Calu3 (cell line): ENCODE data around the gene GRIK1. TPM values are rescaled to one million over a fixed set of nuclear protein-coding genes. Genes with fewer than 3 reads are reported as not detected.

ENCODE experiments used
- BruUV-seq: library from RNA; stranded (reverse); fragments of 400-500 nt; replicated peaks from 2 replicates; lab custom pipeline; 2021; lab: Mats Ljungman, UMichigan
- CTCF ChIA-PET: fragments of 300-600 bp; sonication (Branson Sonifier 250); formaldehyde crosslinking; loops from one replicate; lab custom pipeline; 2022; ENCODE audit warnings: antibody characterized with exemption; lab: Charles Lee
- DNase-seq: peaks from one replicate; pipeline ENCODE4 v3.0.0; 2022
- H3K27ac Mint-ChIP-seq: one replicate; pipeline ENCODE4 v1.8.0; 2022; ENCODE audit warnings: mixed read lengths; ENCODE audit not compliant: unreplicated experiment
- H3K27me3 Mint-ChIP-seq: one replicate; pipeline ENCODE4 v1.8.0; 2022; ENCODE audit warnings: mixed read lengths; ENCODE audit not compliant: unreplicated experiment
- H3K36me3 Mint-ChIP-seq: one replicate; pipeline ENCODE4 v1.8.0; 2022; ENCODE audit warnings: mild to moderate bottlenecking, moderate library complexity, mixed read lengths; ENCODE audit not compliant: insufficient read depth, unreplicated experiment
- H3K4me1 Mint-ChIP-seq: one replicate; pipeline ENCODE4 v1.8.0; 2022; ENCODE audit warnings: mild to moderate bottlenecking, low read depth, mixed read lengths; ENCODE audit not compliant: unreplicated experiment
- H3K4me3 Mint-ChIP-seq: one replicate; pipeline ENCODE4 v1.8.0; 2022; ENCODE audit warnings: mild to moderate bottlenecking, low read depth, moderate library complexity, mixed read lengths; ENCODE audit not compliant: unreplicated experiment
- H3K9me3 Mint-ChIP-seq: one replicate; pipeline ENCODE4 v1.8.0; 2022; ENCODE audit warnings: low read depth, mixed read lengths; ENCODE audit not compliant: unreplicated experiment
- intact Hi-C: fragments of 100-400 bp; cut with micrococcal nuclease; formaldehyde crosslinking; loops from one replicate; pipeline ENCODE4 v1.10.0; 2022; ENCODE audit not compliant: unreplicated experiment
- total RNA-seq: library from RNA; stranded (reverse); gene quantifications from 2 replicates; pipeline ENCODE4 v1.2.3, GENCODE V29; 2022
- TF ChIP-seq, protein P1 (sequence below): fragments of 200-600 bp; IDR thresholded peaks from one replicate; pipeline ENCODE4 v1.8.0; 2022; ENCODE audit warnings: antibody characterized with exemption; ENCODE audit not compliant: unreplicated experiment

Gene GRIK1
- total RNA-seq, 1 experiment from 2014 or later = not detected

DNA sequence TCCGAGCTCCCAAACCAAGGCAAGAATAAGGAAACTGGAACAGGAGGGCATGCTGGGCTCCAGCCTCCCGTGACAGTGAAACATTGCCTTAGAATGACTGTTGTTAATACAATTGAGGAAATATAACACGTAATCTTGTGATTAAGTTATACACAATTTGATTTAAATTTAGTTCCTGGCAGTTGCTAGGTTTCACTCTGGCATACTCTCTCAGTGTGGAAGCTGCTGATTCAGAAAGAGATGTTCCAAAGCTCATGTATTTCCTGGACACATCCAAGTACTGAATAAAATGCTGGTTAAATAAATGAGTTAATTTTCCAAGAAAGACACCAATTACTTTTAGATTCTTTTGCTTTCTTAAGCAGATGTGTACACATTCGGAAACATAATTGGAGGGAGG is 176.1 kb downstream of the GRIK1 start:
- no peaks in the 10 kb centered on the region for H3K9me3 Mint-ChIP-seq
- intact Hi-C loops = no loop called here
- BruUV-seq = no TSS peak
- CTCF ChIA-PET = interaction anchor here (0.6 kb wide), 1 partner anchor 312 kb away, joined by 5 read pairs; no protein-coding TSS in a partner anchor
- TF ChIP-seq, protein P1, sequence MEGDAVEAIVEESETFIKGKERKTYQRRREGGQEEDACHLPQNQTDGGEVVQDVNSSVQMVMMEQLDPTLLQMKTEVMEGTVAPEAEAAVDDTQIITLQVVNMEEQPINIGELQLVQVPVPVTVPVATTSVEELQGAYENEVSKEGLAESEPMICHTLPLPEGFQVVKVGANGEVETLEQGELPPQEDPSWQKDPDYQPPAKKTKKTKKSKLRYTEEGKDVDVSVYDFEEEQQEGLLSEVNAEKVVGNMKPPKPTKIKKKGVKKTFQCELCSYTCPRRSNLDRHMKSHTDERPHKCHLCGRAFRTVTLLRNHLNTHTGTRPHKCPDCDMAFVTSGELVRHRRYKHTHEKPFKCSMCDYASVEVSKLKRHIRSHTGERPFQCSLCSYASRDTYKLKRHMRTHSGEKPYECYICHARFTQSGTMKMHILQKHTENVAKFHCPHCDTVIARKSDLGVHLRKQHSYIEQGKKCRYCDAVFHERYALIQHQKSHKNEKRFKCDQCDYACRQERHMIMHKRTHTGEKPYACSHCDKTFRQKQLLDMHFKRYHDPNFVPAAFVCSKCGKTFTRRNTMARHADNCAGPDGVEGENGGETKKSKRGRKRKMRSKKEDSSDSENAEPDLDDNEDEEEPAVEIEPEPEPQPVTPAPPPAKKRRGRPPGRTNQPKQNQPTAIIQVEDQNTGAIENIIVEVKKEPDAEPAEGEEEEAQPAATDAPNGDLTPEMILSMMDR = no peak
- H3K4me1 Mint-ChIP-seq = no peaks in the 10 kb centered on the region
- DNase-seq = no peak
- no peak overlapping the region for H3K27ac Mint-ChIP-seq
- H3K27me3 Mint-ChIP-seq = peaks cover 21% of the 10 kb centered on the region
- H3K4me3 Mint-ChIP-seq = no peak overlapping the region
- H3K36me3 Mint-ChIP-seq = no peaks in the 10 kb centered on the region

DNA sequence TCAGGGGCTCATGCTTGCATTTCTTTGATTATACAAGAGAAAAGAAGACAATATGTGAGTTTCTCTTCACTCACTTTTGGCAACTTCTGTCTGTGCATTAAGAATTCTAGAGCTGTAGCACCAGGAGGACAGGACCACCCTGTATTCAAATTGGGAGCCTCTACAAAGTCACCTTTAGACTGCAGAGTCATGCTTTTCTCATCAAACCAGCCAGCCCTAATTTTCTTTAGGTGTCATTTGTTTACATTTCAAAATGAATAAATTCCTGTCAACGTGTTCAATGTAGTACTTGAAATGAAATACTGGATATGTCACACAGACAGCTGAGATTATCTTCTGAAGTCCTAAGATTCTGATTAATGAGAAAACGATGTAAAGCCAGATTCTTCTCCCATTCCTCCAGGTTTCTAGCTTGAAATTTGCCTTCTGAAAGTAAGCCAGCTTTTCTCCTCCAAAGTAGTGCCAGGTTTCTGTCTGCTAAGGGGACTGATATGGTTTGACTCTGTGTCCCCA is 177.2 kb downstream of the GRIK1 start:
- Mint-ChIP-seq H3K27me3 (peaks cover 13% of the 10 kb centered on the region), H3K9me3 (no peaks in the 10 kb centered on the region), H3K4me3 (no peak overlapping the region), H3K27ac (no peak overlapping the region), H3K4me1 (no peaks in the 10 kb centered on the region), H3K36me3 (no peaks in the 10 kb centered on the region)
- BruUV-seq = no TSS peak
- intact Hi-C loops = no loop called here
- CTCF ChIA-PET = no interaction called here
- TF ChIP-seq, protein P1 = no peak
- DNase-seq = no peak

DNA sequence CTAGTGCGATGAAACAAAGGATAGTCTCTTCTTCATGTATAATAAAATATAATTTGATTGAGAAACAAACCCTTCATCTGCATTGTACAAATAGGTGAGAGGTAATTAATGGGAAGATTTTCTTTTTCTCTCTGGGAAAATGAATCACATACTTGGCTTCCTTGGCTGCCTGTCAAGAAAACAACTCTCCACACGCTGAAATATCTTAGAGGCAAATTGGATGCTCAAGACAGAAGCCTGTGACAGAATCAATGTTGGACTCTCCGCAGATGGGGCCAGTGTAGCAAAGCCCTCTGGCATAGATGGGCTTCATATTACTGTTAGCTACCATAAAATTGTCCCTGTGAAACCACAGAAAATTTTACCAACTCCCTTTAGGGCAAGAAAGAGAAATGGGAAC is 186.6 kb downstream of the GRIK1 start:
- no peak overlapping the region for H3K4me3 Mint-ChIP-seq
- DNase-seq = no peak
- BruUV-seq = no TSS peak
- H3K27me3 Mint-ChIP-seq = no peaks in the 10 kb centered on the region
- H3K27ac Mint-ChIP-seq = no peak overlapping the region
- TF ChIP-seq, protein P1 = no peak
- H3K9me3 Mint-ChIP-seq = no peaks in the 10 kb centered on the region
- H3K36me3 Mint-ChIP-seq = no peaks in the 10 kb centered on the region
- CTCF ChIA-PET = no interaction called here
- H3K4me1 Mint-ChIP-seq = no peaks in the 10 kb centered on the region
- intact Hi-C loops = no loop called here

DNA sequence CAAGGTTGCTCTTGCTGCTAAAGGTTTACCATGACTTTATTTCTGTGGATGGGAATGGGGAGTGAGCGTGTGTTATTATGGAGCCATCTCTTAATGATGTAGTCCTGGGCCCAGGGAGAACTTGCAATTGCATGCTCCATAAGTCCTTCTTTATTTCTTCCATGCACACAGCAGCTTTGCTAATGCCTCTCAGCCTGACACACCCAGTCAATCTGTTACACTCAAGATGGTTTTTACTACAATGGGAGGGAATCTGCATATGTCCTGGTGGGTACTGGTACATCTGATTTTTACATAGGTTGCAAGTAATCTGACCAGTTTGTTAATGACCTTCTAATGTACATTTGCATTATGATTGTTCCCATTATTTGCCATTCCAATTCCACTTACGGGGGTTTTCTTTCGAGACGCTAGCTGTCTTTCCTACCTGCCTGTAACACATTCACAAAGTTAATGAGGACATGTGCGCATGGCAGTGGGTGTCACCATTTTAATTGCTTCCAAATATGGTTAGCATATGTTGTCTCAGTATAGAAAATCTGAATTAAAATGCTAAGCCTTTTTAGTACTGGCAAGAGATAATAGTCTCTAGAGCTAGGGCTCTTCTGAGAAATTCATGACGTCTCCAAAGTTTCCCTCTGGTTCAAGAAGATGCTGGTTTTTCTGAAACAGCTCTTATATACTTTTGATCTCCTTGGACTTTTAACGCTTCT is 188.2 kb downstream of the GRIK1 start:
- Mint-ChIP-seq H3K4me3 (no peak overlapping the region), H3K4me1 (no peaks in the 10 kb centered on the region), H3K27me3 (no peaks in the 10 kb centered on the region), H3K36me3 (no peaks in the 10 kb centered on the region), H3K9me3 (no peaks in the 10 kb centered on the region), H3K27ac (no peak overlapping the region)
- CTCF ChIA-PET = no interaction called here
- TF ChIP-seq, protein P1 = no peak
- DNase-seq = no peak
- intact Hi-C loops = no loop called here
- BruUV-seq = no TSS peak
